Measurements from ENCODE around the gene ARHGEF2. TPM values are rescaled to one million over a fixed set of nuclear protein-coding genes. Genes with fewer than 3 reads are reported as not detected.

The ARHGEF2 gene
- total and polyA plus RNA-seq, 3 experiments from 2014 or later: 18.8 to 176 (median 168) TPM

DNA sequence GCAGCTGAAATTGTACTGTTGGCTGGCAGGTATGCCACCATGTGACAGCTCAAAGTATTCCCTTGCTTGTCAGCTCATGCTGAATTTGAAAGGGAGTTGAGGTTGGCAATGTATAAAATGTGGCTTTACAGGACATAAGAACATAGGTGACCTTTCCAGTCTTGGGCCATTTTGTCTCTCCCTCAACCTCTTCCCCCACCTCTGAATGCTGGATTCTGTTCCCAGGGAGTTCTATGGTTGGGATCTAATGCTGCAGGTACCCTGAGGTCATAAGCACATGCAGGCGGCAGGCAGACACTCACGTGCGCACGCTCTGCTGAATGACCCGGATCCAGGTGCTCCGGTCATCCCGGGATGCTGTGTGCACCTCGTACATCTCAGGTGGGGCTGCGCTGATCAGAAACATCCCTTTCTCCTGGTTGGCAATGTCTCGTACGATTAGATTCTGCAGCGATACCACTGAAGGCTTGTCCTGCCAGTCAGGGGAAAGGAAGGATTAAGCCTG, 20.9 kb downstream of the ARHGEF2 start:
- Mint-ChIP-seq H3K9me3 (no peaks in the 10 kb centered on the region), H3K27me3 (no peaks in the 10 kb centered on the region), H3K27ac (peak overlapping the region in 3 of 8 donors; percentile 27 to 53 (median 52)), H3K36me3 (peaks cover 10 to 83% (median 21%) of the 10 kb centered on the region in 3 donors), H3K4me3 (no peak overlapping the region), H3K4me1 (peaks cover 4 to 12% (median 6%) of the 10 kb centered on the region in 3 donors)
- Histone ChIP-seq H3K4me1 (ENCODE audit: insufficient read depth, low read length) (no peaks in the 10 kb centered on the region), H3K36me3 (ENCODE audit: insufficient read depth, low read length) (peaks cover 71% of the 10 kb centered on the region), H3K27me3 (ENCODE audit: insufficient read depth, low read length, poor library complexity, severe bottlenecking) (no peaks in the 10 kb centered on the region), H3K27ac (ENCODE audit: low read depth, low read length) (no peak overlapping the region), H3K9me3 (ENCODE audit: low read length) (no peaks in the 10 kb centered on the region), H3K4me3 (ENCODE audit: low read length) (no peak overlapping the region)
- ChIA-PET POLR2A (interaction anchor here (1.0 kb wide), 2 partner anchors 11 to 19 kb away, joined by 3 to 4 read pairs; no protein-coding TSS in a partner anchor), CTCF (interaction anchor here (0.9 to 1.7 kb wide), 4 partner anchors 12 to 32 kb away, joined by 3 to 5 read pairs (median 4); partner anchors contain the start of gene KHDC4)
- no peak for DNase-seq

DNA sequence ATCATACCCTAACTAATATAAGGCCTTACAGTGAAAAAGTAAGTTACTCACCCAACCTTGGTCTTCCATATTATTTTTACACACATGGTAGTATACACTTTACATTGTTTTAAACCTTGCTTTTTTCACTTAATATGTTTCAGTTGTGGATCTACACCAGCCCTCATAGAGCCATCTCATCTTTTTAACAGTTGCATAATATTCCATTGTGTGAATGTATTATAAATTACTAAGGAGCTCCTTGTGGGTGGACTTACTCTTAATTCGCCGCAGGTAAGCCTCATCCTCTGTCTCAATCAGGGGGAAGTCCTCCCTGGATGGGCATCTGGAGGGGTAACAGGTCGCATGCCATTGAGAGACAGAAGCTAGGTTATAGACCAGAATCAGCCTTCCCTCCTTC, 23.7 kb downstream of the ARHGEF2 start:
- no peaks in the 10 kb centered on the region for H3K9me3 ChIP-seq (ENCODE audit: low read length)
- no peaks in the 10 kb centered on the region for H3K4me1 Mint-ChIP-seq
- CTCF ChIA-PET: interaction anchor here (1.4 to 2.3 kb wide), 2 partner anchors 22 to 35 kb away, joined by 3 to 7 read pairs; no protein-coding TSS in a partner anchor
- H3K4me3 ChIP-seq (ENCODE audit: low read length): no peak overlapping the region
- POLR2A ChIA-PET: interaction anchor here (0.6 to 2.0 kb wide), 2 partner anchors 10 to 414 kb away, joined by 3 to 11 read pairs; no protein-coding TSS in a partner anchor
- H3K27ac ChIP-seq (ENCODE audit: low read depth, low read length): no peak overlapping the region
- peaks cover 72% of the 10 kb centered on the region for H3K36me3 ChIP-seq (ENCODE audit: insufficient read depth, low read length)
- H3K9me3 Mint-ChIP-seq: no peaks in the 10 kb centered on the region
- H3K27me3 Mint-ChIP-seq: no peaks in the 10 kb centered on the region
- no peaks in the 10 kb centered on the region for H3K27me3 ChIP-seq (ENCODE audit: insufficient read depth, low read length, poor library complexity, severe bottlenecking)
- H3K4me1 ChIP-seq (ENCODE audit: insufficient read depth, low read length): no peaks in the 10 kb centered on the region
- peak overlapping the region in 1 of 8 donors; percentile 52 for H3K27ac Mint-ChIP-seq
- no peak for DNase-seq
- no peak overlapping the region for H3K4me3 Mint-ChIP-seq
- peaks cover 10 to 81% (median 16%) of the 10 kb centered on the region in 3 donors for H3K36me3 Mint-ChIP-seq

DNA sequence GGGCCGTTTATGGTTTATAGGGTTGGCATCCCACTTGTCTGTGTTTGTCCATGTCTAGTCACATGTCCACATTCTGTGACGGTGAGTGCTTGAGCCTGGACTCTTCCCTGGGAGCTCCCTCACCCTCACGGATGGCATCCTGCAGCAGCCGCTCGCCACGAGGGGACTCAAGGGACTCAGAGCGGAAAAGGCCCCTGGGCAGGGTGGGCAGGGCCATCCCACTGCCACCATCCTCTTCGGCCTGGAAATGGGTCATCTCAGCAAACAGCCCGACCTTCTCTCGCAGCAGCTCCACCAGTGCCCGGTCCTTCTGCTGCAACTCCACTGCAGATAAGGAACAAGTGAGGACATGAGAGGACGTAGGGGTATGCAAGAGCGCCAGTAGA, 25.8 kb downstream of the ARHGEF2 start:
- H3K27ac ChIP-seq (ENCODE audit: low read depth, low read length): no peak overlapping the region
- no peaks in the 10 kb centered on the region for H3K27me3 ChIP-seq (ENCODE audit: insufficient read depth, low read length, poor library complexity, severe bottlenecking)
- Mint-ChIP-seq H3K9me3 (no peaks in the 10 kb centered on the region), H3K36me3 (peaks cover 10 to 78% (median 16%) of the 10 kb centered on the region in 3 donors), H3K4me1 (peaks cover 0 to 3% (median 0%) of the 10 kb centered on the region in 3 donors), H3K4me3 (no peak overlapping the region), H3K27ac (peak overlapping the region in 2 of 8 donors; percentile 56 to 90), H3K27me3 (no peaks in the 10 kb centered on the region)
- H3K9me3 ChIP-seq (ENCODE audit: low read length): no peaks in the 10 kb centered on the region
- DNase-seq: no peak
- H3K36me3 ChIP-seq (ENCODE audit: insufficient read depth, low read length): peaks cover 59% of the 10 kb centered on the region
- H3K4me1 ChIP-seq (ENCODE audit: insufficient read depth, low read length): no peaks in the 10 kb centered on the region
- ChIA-PET POLR2A (interaction anchor here (1.8 kb wide), 1 partner anchor 18 kb away, joined by 4 read pairs; no protein-coding TSS in a partner anchor), CTCF (no interaction called here)
- no peak overlapping the region for H3K4me3 ChIP-seq (ENCODE audit: low read length)

DNA sequence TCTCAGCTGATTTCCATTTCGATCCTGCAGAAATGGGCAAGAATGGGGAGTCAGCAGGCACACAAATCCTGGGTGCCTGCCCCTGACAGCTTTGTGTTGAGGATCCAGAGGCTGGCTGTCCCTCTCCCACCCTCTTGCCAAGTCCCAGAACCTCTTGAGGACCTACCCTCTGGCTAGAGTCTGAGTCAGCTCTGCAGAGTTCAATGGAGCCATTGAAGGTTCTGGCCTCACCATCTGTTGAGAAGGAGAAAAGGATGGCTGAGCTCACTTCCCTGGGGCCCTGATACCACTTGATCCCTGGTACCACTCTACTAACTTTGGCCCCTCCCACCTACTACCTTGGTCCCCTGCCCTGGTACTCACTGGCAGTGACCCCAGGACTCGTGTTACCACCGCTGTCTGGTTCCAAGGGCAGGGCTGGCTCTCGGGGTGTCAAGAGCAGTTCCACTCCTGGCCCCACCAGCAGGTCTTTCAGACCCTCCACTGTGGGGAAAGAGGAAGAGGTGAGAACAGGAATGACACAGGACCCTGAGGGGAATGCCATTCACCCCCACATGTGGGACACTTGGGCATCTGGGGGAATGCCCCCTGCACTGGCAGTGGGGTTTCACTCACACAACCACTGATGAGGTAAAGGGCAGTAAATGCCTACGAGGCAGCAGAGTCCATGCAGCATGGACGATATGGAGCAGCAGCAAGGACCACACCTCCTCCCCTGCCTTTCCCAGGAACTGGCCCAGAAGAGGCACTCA, 26.4 kb downstream of the ARHGEF2 start:
- H3K4me3 ChIP-seq (ENCODE audit: low read length): no peak overlapping the region
- peaks cover 57% of the 10 kb centered on the region for H3K36me3 ChIP-seq (ENCODE audit: insufficient read depth, low read length)
- Mint-ChIP-seq H3K27me3 (no peaks in the 10 kb centered on the region), H3K4me3 (no peak overlapping the region), H3K9me3 (no peaks in the 10 kb centered on the region), H3K4me1 (peaks cover 4 to 7% (median 5%) of the 10 kb centered on the region in 3 donors), H3K36me3 (peaks cover 4 to 78% (median 13%) of the 10 kb centered on the region in 3 donors), H3K27ac (peak overlapping the region in 3 of 8 donors; percentile 6 to 56 (median 46))
- H3K27ac ChIP-seq (ENCODE audit: low read depth, low read length): no peak overlapping the region
- no peaks in the 10 kb centered on the region for H3K9me3 ChIP-seq (ENCODE audit: low read length)
- no peak for DNase-seq
- H3K4me1 ChIP-seq (ENCODE audit: insufficient read depth, low read length): peaks cover 4% of the 10 kb centered on the region
- POLR2A ChIA-PET: interaction anchor here (1.8 kb wide), 1 partner anchor 17 kb away, joined by 4 read pairs; no protein-coding TSS in a partner anchor
- CTCF ChIA-PET: no interaction called here
- no peaks in the 10 kb centered on the region for H3K27me3 ChIP-seq (ENCODE audit: insufficient read depth, low read length, poor library complexity, severe bottlenecking)

DNA sequence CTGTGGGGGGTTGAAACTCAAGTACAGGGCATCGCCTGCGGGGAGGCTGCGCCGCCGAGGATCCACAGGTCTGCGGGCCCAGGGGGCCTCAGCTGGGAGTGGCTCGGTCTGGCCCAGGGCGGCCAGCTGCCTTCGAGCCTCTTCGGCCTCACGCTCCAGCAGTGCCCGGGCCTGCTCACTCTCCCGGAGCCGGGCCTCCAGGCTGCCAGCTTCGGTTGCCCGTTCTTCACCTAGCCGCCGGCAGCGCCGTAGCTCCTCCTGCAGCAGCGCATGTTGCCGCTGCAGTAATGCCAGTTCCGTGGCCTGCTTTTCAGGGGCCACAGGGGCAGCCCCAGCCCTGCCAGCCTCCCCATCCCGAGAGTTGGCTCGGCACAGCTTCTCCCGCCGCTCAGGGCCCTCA, 27.5 kb downstream of the ARHGEF2 start:
- peaks cover 55% of the 10 kb centered on the region for H3K36me3 ChIP-seq (ENCODE audit: insufficient read depth, low read length)
- ChIA-PET POLR2A (interaction anchor here (1.8 kb wide), 1 partner anchor 16 kb away, joined by 4 read pairs; no protein-coding TSS in a partner anchor), CTCF (no interaction called here)
- H3K9me3 ChIP-seq (ENCODE audit: low read length): no peaks in the 10 kb centered on the region
- no peaks in the 10 kb centered on the region for H3K27me3 Mint-ChIP-seq
- no peak overlapping the region for H3K27ac ChIP-seq (ENCODE audit: low read depth, low read length)
- H3K4me1 Mint-ChIP-seq: peaks cover 15 to 18% (median 16%) of the 10 kb centered on the region in 3 donors
- H3K4me1 ChIP-seq (ENCODE audit: insufficient read depth, low read length): peaks cover 15% of the 10 kb centered on the region
- no peak overlapping the region for H3K4me3 ChIP-seq (ENCODE audit: low read length)
- H3K9me3 Mint-ChIP-seq: no peaks in the 10 kb centered on the region
- peaks cover 4 to 80% (median 14%) of the 10 kb centered on the region in 3 donors for H3K36me3 Mint-ChIP-seq
- no peak overlapping the region for H3K4me3 Mint-ChIP-seq
- no peak for DNase-seq
- H3K27ac Mint-ChIP-seq: peak overlapping the region in 1 of 8 donors; percentile 82
- no peaks in the 10 kb centered on the region for H3K27me3 ChIP-seq (ENCODE audit: insufficient read depth, low read length, poor library complexity, severe bottlenecking)

DNA sequence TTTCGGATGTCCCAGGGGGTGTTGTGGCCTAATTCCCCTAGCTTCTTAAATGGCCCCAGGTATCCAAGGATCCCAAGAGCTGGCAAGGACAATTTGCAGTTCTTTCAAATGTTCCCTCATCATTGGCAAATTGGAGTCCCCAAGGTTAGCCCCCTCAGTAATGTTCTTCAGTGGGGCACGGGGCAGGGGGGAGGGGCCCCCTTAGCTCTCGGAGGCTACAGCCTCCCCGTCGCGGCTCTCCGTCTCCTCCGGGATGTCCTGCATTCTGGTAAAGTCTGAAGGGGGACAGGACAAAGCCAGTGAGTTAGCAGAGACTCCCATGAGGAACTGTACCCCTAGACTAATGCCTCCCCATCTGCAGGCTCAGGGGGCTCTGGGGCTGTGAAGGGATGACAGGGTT, 30.6 kb downstream of the ARHGEF2 start:
- Histone ChIP-seq H3K36me3 (ENCODE audit: insufficient read depth, low read length) (peaks cover 37% of the 10 kb centered on the region), H3K9me3 (ENCODE audit: low read length) (no peaks in the 10 kb centered on the region), H3K4me1 (ENCODE audit: insufficient read depth, low read length) (peaks cover 31% of the 10 kb centered on the region), H3K27ac (ENCODE audit: low read depth, low read length) (no peak overlapping the region), H3K27me3 (ENCODE audit: insufficient read depth, low read length, poor library complexity, severe bottlenecking) (no peaks in the 10 kb centered on the region), H3K4me3 (ENCODE audit: low read length) (no peak overlapping the region)
- Mint-ChIP-seq H3K4me1 (peaks cover 22 to 36% (median 26%) of the 10 kb centered on the region in 3 donors), H3K27me3 (no peaks in the 10 kb centered on the region), H3K27ac (peak overlapping the region in 7 of 8 donors; percentile 10 to 89 (median 83)), H3K4me3 (peak overlapping the region in 1 of 7 donors; percentile 23), H3K9me3 (no peaks in the 10 kb centered on the region), H3K36me3 (peaks cover 0 to 57% (median 7%) of the 10 kb centered on the region in 3 donors)
- ChIA-PET CTCF (interaction anchor here (0.9 to 1.9 kb wide), 3 partner anchors 11 to 59 kb away, joined by 3 to 4 read pairs (median 3); no protein-coding TSS in a partner anchor), POLR2A (interaction anchor here (0.6 to 1.0 kb wide), 3 partner anchors 28 to 54 kb away, joined by 3 to 4 read pairs (median 3); partner anchors contain the start of gene ARHGEF2)
- no peak for DNase-seq

DNA sequence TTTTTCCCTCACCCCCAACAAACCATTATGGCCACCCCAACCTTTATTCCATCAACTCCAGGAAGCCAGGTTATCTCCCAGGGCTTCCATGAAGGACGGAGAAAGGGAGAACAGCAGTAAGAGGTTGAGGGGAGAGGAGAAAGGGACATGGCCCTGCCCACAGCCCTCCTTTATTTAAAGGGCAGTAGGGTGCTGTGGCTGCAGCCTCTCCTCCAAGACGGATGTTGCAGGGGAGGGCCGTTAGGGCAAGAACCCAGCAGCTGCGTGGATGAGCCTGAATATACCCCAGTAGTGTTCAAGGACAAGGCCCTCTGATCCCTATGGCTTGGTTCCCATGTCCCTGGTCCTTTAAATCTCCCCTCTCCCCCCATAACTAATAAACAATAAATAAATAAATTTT, 31.1 kb downstream of the ARHGEF2 start:
- DNase-seq: no peak
- Histone ChIP-seq H3K27ac (ENCODE audit: low read depth, low read length) (no peak overlapping the region), H3K36me3 (ENCODE audit: insufficient read depth, low read length) (peaks cover 32% of the 10 kb centered on the region), H3K27me3 (ENCODE audit: insufficient read depth, low read length, poor library complexity, severe bottlenecking) (no peaks in the 10 kb centered on the region), H3K4me1 (ENCODE audit: insufficient read depth, low read length) (peaks cover 31% of the 10 kb centered on the region), H3K9me3 (ENCODE audit: low read length) (no peaks in the 10 kb centered on the region), H3K4me3 (ENCODE audit: low read length) (no peak overlapping the region)
- Mint-ChIP-seq H3K4me3 (peak overlapping the region in 3 of 7 donors; percentile 23 to 53 (median 31)), H3K27me3 (no peaks in the 10 kb centered on the region), H3K9me3 (no peaks in the 10 kb centered on the region), H3K36me3 (peaks cover 0 to 53% (median 7%) of the 10 kb centered on the region in 3 donors), H3K4me1 (peaks cover 23 to 38% (median 28%) of the 10 kb centered on the region in 3 donors), H3K27ac (peak overlapping the region; percentile 83 to 95 (median 90))
- ChIA-PET CTCF (interaction anchor here (0.9 kb wide), 1 partner anchor 11 kb away, joined by 3 read pairs; no protein-coding TSS in a partner anchor), POLR2A (interaction anchor here (0.6 kb wide), 1 partner anchor 54 kb away, joined by 3 read pairs; no protein-coding TSS in a partner anchor)

Data from CD8-positive, alpha-beta memory T cell (primary cell).